A549 (cell line): ENCODE measurements around the gene ZKSCAN1. TPM values are rescaled to one million over a fixed set of nuclear protein-coding genes. Genes with fewer than 3 reads are reported as not detected.

Source experiments
- ATAC-seq, 2 experiments: fragments of 200-7000 bp in 1 of 2; fragments of >200 bp in 1 of 2; cut with Nextera tagmentation in 1 of 2; cut with Tn5 transposase in 1 of 2; 3 replicates each; pipeline versions ENCODE4 v1.8.0 to v1.9.1; 2018 to 2020; ENCODE audit warnings: mild to moderate bottlenecking in 1 of 2, moderate library complexity in 1 of 2
- CTCF ChIA-PET: fragments of 300-600 bp; sonication (Branson Sonifier 250); formaldehyde crosslinking; extraction: SDS; loops from one replicate; lab custom pipeline; 2021; ENCODE audit warnings: antibody characterized with exemption, inconsistent platforms; lab: Yijun Ruan, JAX
- POLR2A ChIA-PET: fragments of 350-600 bp; formaldehyde crosslinking; extraction: SDS; loops from one replicate; lab custom pipeline; 2021; ENCODE audit warnings: antibody characterized with exemption, inconsistent platforms; lab: Yijun Ruan, JAX
- DNase-seq, 2 experiments: peaks; one replicate each; pipeline versions ENCODE4 v3.0.0 to v3.0.0-alpha.2; 2011 to 2016; ENCODE audit warnings: low read depth in 1 of 2, low spot score in 1 of 2
- FAIRE-seq: peaks from 2 replicates; lab custom pipeline; 2011; peaks lifted over from hg19 to GRCh38; lab: Jason Lieb, UNC
- H3K27ac ChIP-seq, 2 experiments: fragments of >200 bp; sonication (Bioruptor Twin); formaldehyde crosslinking; 3 replicates each; pipeline ENCODE4 v1.5.1; 2016 to 2017
- H3K4me1 ChIP-seq: fragments of >200 bp; sonication (Bioruptor Twin); formaldehyde crosslinking; 3 replicates; pipeline ENCODE4 v1.6.1; 2016
- H3K4me2 ChIP-seq: fragments of >200 bp; sonication (Bioruptor Twin); formaldehyde crosslinking; 3 replicates; pipeline ENCODE4 v1.6.1; 2016
- H3K4me3 ChIP-seq: fragments of >200 bp; sonication (Bioruptor Twin); formaldehyde crosslinking; 3 replicates; pipeline ENCODE4 v1.5.1; 2016
- H3K9me3 ChIP-seq: fragments of >200 bp; sonication (Bioruptor Twin); formaldehyde crosslinking; 3 replicates; pipeline ENCODE4 v1.6.1; 2016
- BHLHE40 ChIP-seq: IDR thresholded peaks from 2 replicates; pipeline ENCODE4 v1.6.1; 2012; ENCODE audit warnings: low read depth, low read length, inconsistent platforms
- CBX8 ChIP-seq: fragments of 200-600 bp; sonication (generic); IDR thresholded peaks from 2 replicates; pipeline ENCODE4 v1.6.1; 2016
- CHD2 ChIP-seq: fragments of 150-350 bp; IDR thresholded peaks from 2 replicates; pipeline ENCODE4 v1.6.1; 2014; ENCODE audit warnings: low read length; ENCODE audit not compliant: partially characterized antibody
- CHD4 ChIP-seq: fragments of 200-600 bp; sonication (generic); IDR thresholded peaks from 2 replicates; pipeline ENCODE4 v1.6.1; 2016; ENCODE audit warnings: antibody characterized with exemption, mild to moderate bottlenecking, borderline replicate concordance
- EHF ChIP-seq: fragments of 250-450 bp; sonication (Bioruptor Pico); IDR thresholded peaks from 2 replicates; pipeline ENCODE4 v1.5.0; 2020; ENCODE audit warnings: mild to moderate bottlenecking
- EHMT2 ChIP-seq: fragments of 200-600 bp; sonication (generic); IDR thresholded peaks from 2 replicates; pipeline ENCODE4 v1.6.1; 2016; ENCODE audit warnings: antibody characterized with exemption, low read depth, mild to moderate bottlenecking, moderate library complexity
- EP300 ChIP-seq, 2 experiments: fragments of >200 bp; sonication (Bioruptor Twin); formaldehyde crosslinking; IDR thresholded peaks; 2 replicates in 1 of 2; 3 replicates in 1 of 2; pipeline ENCODE4 v1.6.1; 2016 to 2017
- FOSB ChIP-seq: fragments of 250-450 bp; sonication (Bioruptor Pico); IDR thresholded peaks from 2 replicates; pipeline ENCODE4 v1.5.0; 2020; ENCODE audit warnings: mild to moderate bottlenecking, moderate library complexity
- FOSL2 ChIP-seq, 2 experiments: fragments of 450-650 bp in 1 of 2; fragments of >200 bp in 1 of 2; sonication (Bioruptor Twin) in 1 of 2; formaldehyde crosslinking; IDR thresholded peaks; 2 replicates each; pipeline versions ENCODE4 v1.5.0 to v1.6.1; 2016 to 2020; ENCODE audit warnings: mild to moderate bottlenecking in 1 of 2, moderate library complexity in 1 of 2
- GATA3 ChIP-seq: IDR thresholded peaks from 2 replicates; pipeline ENCODE4 v1.6.1; 2012; ENCODE audit warnings: borderline replicate concordance
- HEYL ChIP-seq: fragments of 250-450 bp; sonication (Bioruptor Pico); IDR thresholded peaks from 2 replicates; pipeline ENCODE4 v1.8.0; 2021; ENCODE audit warnings: mild to moderate bottlenecking, moderate library complexity
- HOXA7 ChIP-seq: fragments of 250-450 bp; sonication (Bioruptor Pico); IDR thresholded peaks from 2 replicates; pipeline ENCODE4 v1.5.0; 2020; ENCODE audit warnings: mild to moderate bottlenecking, moderate library complexity
- HOXB5 ChIP-seq: fragments of 250-450 bp; sonication (Bioruptor Pico); IDR thresholded peaks from 2 replicates; pipeline ENCODE4 v1.5.0; 2020; ENCODE audit warnings: mild to moderate bottlenecking, moderate library complexity
- JUN ChIP-seq, 2 experiments: fragments of >200 bp; sonication (Bioruptor Twin); formaldehyde crosslinking; IDR thresholded peaks; 2 replicates in 1 of 2; 3 replicates in 1 of 2; pipeline ENCODE4 v1.6.1; 2016 to 2017
- JUNB ChIP-seq: fragments of >200 bp; sonication (Bioruptor Twin); formaldehyde crosslinking; IDR thresholded peaks from 2 replicates; pipeline ENCODE4 v1.6.1; 2016
- KDM5A ChIP-seq: fragments of 200-600 bp; sonication (generic); IDR thresholded peaks from 2 replicates; pipeline ENCODE4 v1.6.1; 2016; ENCODE audit warnings: antibody characterized with exemption, mild to moderate bottlenecking
- MAFK ChIP-seq: fragments of 450-650 bp; IDR thresholded peaks from 2 replicates; pipeline ENCODE4 v1.6.1; 2014; ENCODE audit not compliant: partially characterized antibody
- MAZ ChIP-seq: fragments of 150-350 bp; IDR thresholded peaks from 2 replicates; pipeline ENCODE4 v1.6.1; 2014; ENCODE audit warnings: antibody characterized with exemption, low read depth, low read length, borderline replicate concordance
- NR3C1 ChIP-seq: fragments of >200 bp; sonication (Bioruptor Twin); formaldehyde crosslinking; IDR thresholded peaks from 3 replicates; pipeline ENCODE4 v1.6.1; 2017
- PHF8 ChIP-seq: fragments of 200-600 bp; sonication (generic); IDR thresholded peaks from 2 replicates; pipeline ENCODE4 v1.6.1; 2016; ENCODE audit warnings: low read depth, mild to moderate bottlenecking, antibody characterized with exemption, moderate library complexity, borderline replicate concordance
- POLR2A ChIP-seq: IDR thresholded peaks from 2 replicates; pipeline ENCODE4 v1.6.1; 2012; ENCODE audit warnings: mild to moderate bottlenecking, low read length
- POLR2AphosphoS2 ChIP-seq: conservative IDR thresholded peaks from 2 replicates; pipeline ENCODE4 v1.6.1; 2012; ENCODE audit warnings: low read length, improper control_type of control experiment, inconsistent platforms
- SMC3 ChIP-seq: fragments of >200 bp; sonication (Bioruptor Twin); formaldehyde crosslinking; IDR thresholded peaks from 3 replicates; pipeline ENCODE4 v1.6.1; 2018; ENCODE audit warnings: inconsistent platforms
- SREBF2 ChIP-seq: fragments of 450-650 bp; IDR thresholded peaks from 2 replicates; pipeline ENCODE4 v1.6.1; 2014; ENCODE audit warnings: mild to moderate bottlenecking, moderate library complexity
- TFCP2L1 ChIP-seq: fragments of 250-450 bp; sonication (Bioruptor Pico); IDR thresholded peaks from 2 replicates; pipeline ENCODE4 v1.5.0; 2021; ENCODE audit warnings: mild to moderate bottlenecking
- ZC3H11A ChIP-seq: fragments of 450-650 bp; IDR thresholded peaks from 2 replicates; pipeline ENCODE4 v1.6.1; 2014; ENCODE audit warnings: antibody characterized with exemption, mild to moderate bottlenecking
- ZNF302 ChIP-seq: fragments of 250-450 bp; sonication (Bioruptor Pico); IDR thresholded peaks from 2 replicates; pipeline ENCODE4 v1.9.0; 2021; ENCODE audit warnings: inconsistent platforms, mild to moderate bottlenecking, moderate library complexity
- WGBS: methylation state at CpG from one replicate; pipeline ENCODE4 v1.1.6; 2017; ENCODE audit errors: missing lambda C conversion rate; 5-methylcytosine and 5-hydroxymethylcytosine counted together
- polyA plus RNA-seq, 4 experiments: library from polyadenylated mRNA; depleted of rRNA in 3 of 4; stranded (reverse); fragments of >200 nt; fragmentation: RNase III in 1 of 4; extraction: RNeasy Plus Mini Kit Qiagen cat#74134 plus additional on column Dnase treatment in 1 of 4; gene quantifications; 2 replicates in 3 of 4; 3 replicates in 1 of 4; pipeline ENCODE4 v1.2.3, GENCODE V29; 2011 to 2017
- TF ChIP-seq, protein P1 (sequence below): fragments of >200 bp; sonication (Bioruptor Twin); formaldehyde crosslinking; IDR thresholded peaks from 3 replicates; pipeline ENCODE4 v1.5.1; 2016
- TF ChIP-seq, protein P2 (sequence below): fragments of >200 bp; sonication (Bioruptor Twin); formaldehyde crosslinking; IDR thresholded peaks from 3 replicates; pipeline ENCODE4 v1.6.1; 2016
- TF ChIP-seq, protein P3 (sequence below): fragments of 450-650 bp; IDR thresholded peaks from 2 replicates; pipeline ENCODE4 v1.6.1; 2014; ENCODE audit warnings: antibody characterized with exemption
- TF ChIP-seq, protein P4 (sequence below): fragments of >200 bp; sonication (Bioruptor Twin); formaldehyde crosslinking; IDR thresholded peaks from 2 replicates; pipeline ENCODE4 v1.6.1; 2016
- TF ChIP-seq, protein P5 (sequence below): IDR thresholded peaks from 2 replicates; pipeline ENCODE4 v1.6.1; 2012

The ZKSCAN1 gene
- polyA plus RNA-seq, 2 of the 4 experiments (the other 2 are of a cell fraction): 11.4 to 23.9 TPM

DNA sequence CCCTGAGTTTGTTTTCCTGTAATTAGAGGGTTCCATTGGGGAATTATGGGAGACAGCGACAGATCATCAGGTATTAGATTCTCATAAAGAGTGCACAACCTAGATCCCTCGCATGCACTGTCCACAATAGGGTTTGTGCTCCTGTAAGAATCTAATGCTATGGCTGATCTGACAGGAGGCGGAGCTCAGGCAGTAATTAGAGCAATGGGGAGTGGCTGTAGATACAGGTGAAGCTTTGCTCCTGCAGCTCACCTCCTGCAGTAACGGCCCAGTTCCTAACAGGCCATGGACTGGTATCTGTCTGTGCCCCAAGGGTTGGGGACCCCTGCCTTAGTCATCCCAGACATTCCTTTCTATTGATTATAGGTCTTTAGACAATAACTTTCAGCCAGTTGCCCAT, 33.3 kb downstream of the ZKSCAN1 start:
- Histone ChIP-seq H3K4me1 (peaks cover 7% of the 10 kb centered on the region; the same call in 2 of the 3 replicates), H3K9me3 (no peaks in the 10 kb centered on the region), H3K4me3 (no peak overlapping the region), H3K4me2 (peak overlapping the region; percentile 77; the same call in 1 of the 3 replicates), H3K27ac (no peak overlapping the region)
- FAIRE-seq (no peak), ATAC-seq (no peak), DNase-seq (no peak)
- POLR2A ChIA-PET: interaction anchor here (1.0 to 1.9 kb wide), 3 partner anchors 18 to 34 kb away, joined by 3 to 9 read pairs (median 3); partner anchors contain the start of gene ZKSCAN1
- 82% methylated on average over 4 of the region's 4 CpGs for WGBS
- no peak for TF ChIP-seq TFCP2L1 (CRISPR knock-in tag)
- TF ChIP-seq ZNF302: no peak
- no peak for TF ChIP-seq MAZ
- TF ChIP-seq, protein P1, sequence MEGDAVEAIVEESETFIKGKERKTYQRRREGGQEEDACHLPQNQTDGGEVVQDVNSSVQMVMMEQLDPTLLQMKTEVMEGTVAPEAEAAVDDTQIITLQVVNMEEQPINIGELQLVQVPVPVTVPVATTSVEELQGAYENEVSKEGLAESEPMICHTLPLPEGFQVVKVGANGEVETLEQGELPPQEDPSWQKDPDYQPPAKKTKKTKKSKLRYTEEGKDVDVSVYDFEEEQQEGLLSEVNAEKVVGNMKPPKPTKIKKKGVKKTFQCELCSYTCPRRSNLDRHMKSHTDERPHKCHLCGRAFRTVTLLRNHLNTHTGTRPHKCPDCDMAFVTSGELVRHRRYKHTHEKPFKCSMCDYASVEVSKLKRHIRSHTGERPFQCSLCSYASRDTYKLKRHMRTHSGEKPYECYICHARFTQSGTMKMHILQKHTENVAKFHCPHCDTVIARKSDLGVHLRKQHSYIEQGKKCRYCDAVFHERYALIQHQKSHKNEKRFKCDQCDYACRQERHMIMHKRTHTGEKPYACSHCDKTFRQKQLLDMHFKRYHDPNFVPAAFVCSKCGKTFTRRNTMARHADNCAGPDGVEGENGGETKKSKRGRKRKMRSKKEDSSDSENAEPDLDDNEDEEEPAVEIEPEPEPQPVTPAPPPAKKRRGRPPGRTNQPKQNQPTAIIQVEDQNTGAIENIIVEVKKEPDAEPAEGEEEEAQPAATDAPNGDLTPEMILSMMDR: no peak
- TF ChIP-seq HEYL (CRISPR knock-in tag): no peak
- TF ChIP-seq CBX8: no peak
- TF ChIP-seq EHF (CRISPR knock-in tag): no peak
- TF ChIP-seq SREBF2: no peak
- no peak for TF ChIP-seq CHD2
- no peak for TF ChIP-seq PHF8
- TF ChIP-seq, protein P2, sequence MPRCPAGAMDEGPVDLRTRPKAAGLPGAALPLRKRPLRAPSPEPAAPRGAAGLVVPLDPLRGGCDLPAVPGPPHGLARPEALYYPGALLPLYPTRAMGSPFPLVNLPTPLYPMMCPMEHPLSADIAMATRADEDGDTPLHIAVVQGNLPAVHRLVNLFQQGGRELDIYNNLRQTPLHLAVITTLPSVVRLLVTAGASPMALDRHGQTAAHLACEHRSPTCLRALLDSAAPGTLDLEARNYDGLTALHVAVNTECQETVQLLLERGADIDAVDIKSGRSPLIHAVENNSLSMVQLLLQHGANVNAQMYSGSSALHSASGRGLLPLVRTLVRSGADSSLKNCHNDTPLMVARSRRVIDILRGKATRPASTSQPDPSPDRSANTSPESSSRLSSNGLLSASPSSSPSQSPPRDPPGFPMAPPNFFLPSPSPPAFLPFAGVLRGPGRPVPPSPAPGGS: no peak
- TF ChIP-seq, protein P3, sequence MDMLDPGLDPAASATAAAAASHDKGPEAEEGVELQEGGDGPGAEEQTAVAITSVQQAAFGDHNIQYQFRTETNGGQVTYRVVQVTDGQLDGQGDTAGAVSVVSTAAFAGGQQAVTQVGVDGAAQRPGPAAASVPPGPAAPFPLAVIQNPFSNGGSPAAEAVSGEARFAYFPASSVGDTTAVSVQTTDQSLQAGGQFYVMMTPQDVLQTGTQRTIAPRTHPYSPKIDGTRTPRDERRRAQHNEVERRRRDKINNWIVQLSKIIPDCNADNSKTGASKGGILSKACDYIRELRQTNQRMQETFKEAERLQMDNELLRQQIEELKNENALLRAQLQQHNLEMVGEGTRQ: no peak
- no peak for TF ChIP-seq HOXB5 (CRISPR knock-in tag)
- no peak for TF ChIP-seq HOXA7
- no peak for TF ChIP-seq ZC3H11A
- TF ChIP-seq EP300 (IDR thresholded peaks at IDR 0.05): no peak
- no peak for TF ChIP-seq POLR2AphosphoS2
- TF ChIP-seq EHMT2: no peak
- no peak for TF ChIP-seq SMC3
- no peak for TF ChIP-seq JUN (IDR thresholded peaks at IDR 0.05)
- CTCF ChIA-PET: interaction anchor here (0.6 to 1.8 kb wide), 2 partner anchors 19 to 69 kb away, joined by 3 to 6 read pairs; no protein-coding TSS in a partner anchor

DNA sequence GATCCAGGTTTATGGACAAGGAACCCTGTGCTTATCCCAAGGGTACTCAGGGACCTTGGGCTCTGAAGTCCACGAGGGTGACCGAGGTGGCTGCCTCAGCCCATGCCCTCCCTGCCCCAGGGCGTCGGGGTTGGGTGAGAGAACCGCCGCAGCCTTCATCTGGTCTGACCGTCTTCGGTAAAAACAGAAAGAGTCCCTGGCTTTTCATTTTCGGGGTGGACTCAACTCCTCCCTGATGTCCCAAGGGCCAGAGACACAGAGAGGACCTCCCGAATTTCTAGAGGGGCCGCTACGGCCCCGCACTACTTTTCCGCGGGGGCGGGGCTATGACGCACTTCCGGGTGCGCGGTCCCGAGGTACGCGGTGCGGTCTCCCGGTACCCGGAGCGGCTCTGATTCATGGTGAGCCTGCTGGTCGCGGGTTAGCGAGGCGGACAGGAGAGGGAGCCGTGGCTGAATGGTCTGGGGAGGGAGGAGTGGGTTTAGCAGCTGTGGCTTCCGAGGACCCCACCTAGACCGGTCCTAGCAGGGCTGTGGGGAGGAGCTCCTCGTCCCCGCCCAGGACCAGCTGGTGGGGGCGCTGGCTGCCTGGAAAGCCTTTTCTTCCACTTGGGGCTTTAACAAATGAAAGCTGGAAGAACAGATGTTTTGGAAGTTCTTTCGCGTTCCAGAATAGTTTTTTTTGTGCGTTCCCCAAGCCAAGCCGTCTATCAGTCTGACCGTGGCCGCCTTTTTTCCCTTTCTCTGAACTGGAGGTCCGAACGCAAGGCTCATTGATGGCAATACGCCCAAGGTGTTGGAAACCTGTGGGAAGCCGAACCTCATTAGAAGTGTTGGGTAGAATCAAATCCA, 34.3 kb downstream of the ZKSCAN1 start, which contains the start of gene ZSCAN21:
ZSCAN21 (plus strand) TSS at position 334 of the 851 bp plus-strand sequence. CDS start 7,233 bp downstream, outside the sequence.
- peak; percentile 94 to 96 for ATAC-seq
- FAIRE-seq: no peak
- H3K4me2 ChIP-seq: peak within 1 kb of the TSS; percentile 77
- H3K4me1 ChIP-seq: peaks cover 7% of the 10 kb centered on the region; the same call in 2 of the 3 replicates
- peak within 1 kb of the TSS; percentile 85 for H3K4me3 ChIP-seq
- H3K27ac ChIP-seq: peak within 1 kb of the TSS; percentile 89 to 93
- CTCF ChIA-PET: interaction anchor here (0.6 to 12.5 kb wide), 8 partner anchors 11 to 70 kb away, joined by 3 to 128 read pairs (median 4); no protein-coding TSS in a partner anchor
- POLR2A ChIA-PET: interaction anchor here (0.5 to 1.9 kb wide), 10 partner anchors 14 to 433 kb away, joined by 3 to 11 read pairs (median 4); partner anchors contain the start of genes AP4M1, GJC3, MCM7 and TRIM4
- peak; percentile 79 to 88 for DNase-seq
- H3K9me3 ChIP-seq: no peaks in the 10 kb centered on the region
- WGBS: 1% methylated on average over 38 of the region's 47 CpGs
- TF ChIP-seq JUNB (0 out of 2 replicates have a peak, but pooled peaks have one; percentile 7), EHF (CRISPR knock-in tag) (no peak), SMC3 (0 out of 3 replicates have a peak, but pooled peaks have one; percentile 5), HOXA7 (no peak), FOSB (CRISPR knock-in tag) (0 out of 2 replicates have a peak, but pooled peaks have one; percentile 53), MAZ (0 out of 2 replicates have a peak, but pooled peaks have one; percentile 58), EHMT2 (no peak), MAFK (no peak), FOSL2 (IDR thresholded peaks at IDR 0.05) (no peak), FOSL2 (CRISPR knock-in tag; IDR thresholded peaks at IDR 0.05) (peak; percentile 55), POLR2AphosphoS2 (no peak), NR3C1 (no peak), POLR2A (peak; percentile 87), KDM5A (no peak), CHD4 (no peak), GATA3 (no peak), ZNF302 (no peak), BHLHE40 (no peak)
- TF ChIP-seq, protein P4, sequence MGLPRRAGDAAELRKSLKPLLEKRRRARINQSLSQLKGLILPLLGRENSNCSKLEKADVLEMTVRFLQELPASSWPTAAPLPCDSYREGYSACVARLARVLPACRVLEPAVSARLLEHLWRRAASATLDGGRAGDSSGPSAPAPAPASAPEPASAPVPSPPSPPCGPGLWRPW: no peak
- TF ChIP-seq, protein P5, sequence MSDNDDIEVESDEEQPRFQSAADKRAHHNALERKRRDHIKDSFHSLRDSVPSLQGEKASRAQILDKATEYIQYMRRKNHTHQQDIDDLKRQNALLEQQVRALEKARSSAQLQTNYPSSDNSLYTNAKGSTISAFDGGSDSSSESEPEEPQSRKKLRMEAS: peak; percentile 65
- TF ChIP-seq, protein P3: no peak
